Mesendoderm (in vitro differentiated cells): ENCODE results near the gene PITPNC1.
"Not testable (repeated sequence)": the region's sequence is repeated elsewhere in the genome, so short reads cannot be mapped to it uniquely, and the experiment has no call there.

Experiments
- DNase-seq: peaks from one replicate; pipeline ENCODE4 v3.0.0; 2013
- H2AK5ac ChIP-seq: 2 replicates; pipeline ENCODE4 v1.6.1; 2013; ENCODE audit warnings: low read length, inconsistent platforms
- H2BK120ac ChIP-seq: 2 replicates; pipeline ENCODE4 v1.6.1; 2013; ENCODE audit warnings: low read depth, mild to moderate bottlenecking, low read length, moderate library complexity, mixed read lengths
- H2BK15ac ChIP-seq: replicated peaks from 2 replicates; pipeline ENCODE4 v1.6.1; 2013; ENCODE audit warnings: low read depth, mild to moderate bottlenecking, moderate library complexity
- H2BK5ac ChIP-seq: 2 replicates; pipeline ENCODE4 v1.6.1; 2013; ENCODE audit warnings: low read length, inconsistent platforms
- H3K18ac ChIP-seq: 2 replicates; pipeline ENCODE4 v1.6.1; 2013; ENCODE audit warnings: mild to moderate bottlenecking, low read length, mixed read lengths
- H3K23ac ChIP-seq: one replicate; pipeline ENCODE4 v1.6.1; 2013; ENCODE audit warnings: low read length
- H3K27ac ChIP-seq: 2 replicates; pipeline ENCODE4 v1.5.1; 2013; ENCODE audit warnings: low read depth, mild to moderate bottlenecking, inconsistent platforms, low read length, moderate library complexity
- H3K27me3 ChIP-seq: 2 replicates; pipeline ENCODE4 v1.6.1; 2013; ENCODE audit warnings: low read length, control low read depth, mild to moderate bottlenecking, inconsistent platforms; ENCODE audit not compliant: insufficient read depth, poor library complexity
- H3K36me3 ChIP-seq: 2 replicates; pipeline ENCODE4 v1.6.1; 2013; ENCODE audit warnings: low read length, inconsistent platforms; ENCODE audit not compliant: control insufficient read depth, insufficient read depth
- H3K4ac ChIP-seq: one replicate; pipeline ENCODE4 v1.6.1; 2013; ENCODE audit warnings: low read depth, mild to moderate bottlenecking, low read length, moderate library complexity
- H3K4me1 ChIP-seq: 2 replicates; pipeline ENCODE4 v1.6.1; 2013; ENCODE audit warnings: low read depth, low read length, inconsistent platforms; ENCODE audit not compliant: control insufficient read depth
- H3K4me2 ChIP-seq: 2 replicates; pipeline ENCODE4 v1.6.1; 2013; ENCODE audit warnings: low read length
- H3K4me3 ChIP-seq: 2 replicates; pipeline ENCODE4 v1.5.1; 2013; ENCODE audit warnings: mild to moderate bottlenecking, low read length
- H3K56ac ChIP-seq: one replicate; pipeline ENCODE4 v1.6.1; 2013; ENCODE audit warnings: low read length
- H3K79me1 ChIP-seq: 2 replicates; pipeline ENCODE4 v1.6.1; 2013; ENCODE audit warnings: low read length, inconsistent platforms
- H3K79me2 ChIP-seq: 2 replicates; pipeline ENCODE4 v1.6.1; 2013; ENCODE audit warnings: mild to moderate bottlenecking, low read length; ENCODE audit not compliant: control insufficient read depth, insufficient read depth
- H3K9ac ChIP-seq: 2 replicates; pipeline ENCODE4 v1.6.1; 2013; ENCODE audit warnings: low read length, inconsistent platforms
- H4K5ac ChIP-seq: one replicate; pipeline ENCODE4 v1.6.1; 2013; ENCODE audit warnings: low read length
- H4K8ac ChIP-seq: one replicate; pipeline ENCODE4 v1.6.1; 2013; ENCODE audit warnings: low read depth, mild to moderate bottlenecking, control low read depth, low read length, moderate library complexity
- WGBS: extraction: QIAGEN DNeasy Blood & Tissue Kit; methylation state at CpG from one replicate; pipeline ENCODE4 v1.1.7; 2013; ENCODE audit warnings: low lambda C conversion rate, missing lambda C conversion rate; ENCODE audit not compliant: insufficient coverage; ENCODE audit errors: extremely low coverage; 5-methylcytosine and 5-hydroxymethylcytosine counted together

Gene PITPNC1

GRCh38 chr17:67336859-67337258 is 40.2 kb upstream of the PITPNC1 start:
- Histone ChIP-seq H4K8ac (no peak overlapping the region), H4K5ac (no peak overlapping the region), H3K27me3 (no peaks in the 10 kb centered on the region), H3K18ac (no peak overlapping the region), H3K4me2 (no peak overlapping the region), H3K79me2 (no peaks in the 10 kb centered on the region), H3K79me1 (no peaks in the 10 kb centered on the region), H2BK120ac (no peak overlapping the region), H3K23ac (no peak overlapping the region), H3K4ac (no peak overlapping the region), H3K27ac (no peak overlapping the region), H3K9ac (no peak overlapping the region), H2AK5ac (no peak overlapping the region), H3K36me3 (peaks cover 3% of the 10 kb centered on the region), H3K4me3 (no peak overlapping the region), H2BK15ac (no peak overlapping the region), H2BK5ac (no peak overlapping the region), H3K56ac (no peak overlapping the region), H3K4me1 (no peaks in the 10 kb centered on the region)
- no peak for DNase-seq
- no CpG with 5 or more reads among the region's 12 CpGs for WGBS

GRCh38 chr17:67338353-67338752 is 38.7 kb upstream of the PITPNC1 start:
- H4K8ac ChIP-seq, H2BK15ac ChIP-seq, H4K5ac ChIP-seq, H3K4ac ChIP-seq, H3K27me3 ChIP-seq, H2BK5ac ChIP-seq, H3K9ac ChIP-seq, H3K79me2 ChIP-seq, H3K23ac ChIP-seq, H3K56ac ChIP-seq, DNase-seq, H3K4me1 ChIP-seq, H2AK5ac ChIP-seq, H3K18ac ChIP-seq, H3K79me1 ChIP-seq, H3K36me3 ChIP-seq, H3K4me3 ChIP-seq, H3K27ac ChIP-seq, H2BK120ac ChIP-seq, H3K4me2 ChIP-seq: not testable (repeated sequence)
- no CpG with 5 or more reads among the region's 7 CpGs for WGBS

GRCh38 chr17:67343237-67343636 is 33.8 kb upstream of the PITPNC1 start:
- peaks cover 4% of the 10 kb centered on the region for H3K36me3 ChIP-seq
- no peak overlapping the region for H3K4ac ChIP-seq
- no peaks in the 10 kb centered on the region for H3K79me2 ChIP-seq
- H3K23ac ChIP-seq, result no peak overlapping the region
- no peak overlapping the region for H4K5ac ChIP-seq
- no peak overlapping the region for H3K9ac ChIP-seq
- no peak overlapping the region for H3K4me3 ChIP-seq
- no peak overlapping the region for H3K18ac ChIP-seq
- DNase-seq, result no peak
- H3K27ac ChIP-seq, result no peak overlapping the region
- no peak overlapping the region for H2BK120ac ChIP-seq
- no peak overlapping the region for H3K56ac ChIP-seq
- no peak overlapping the region for H4K8ac ChIP-seq
- H2BK15ac ChIP-seq, result no peak overlapping the region
- 100% methylated on average over 2 of the region's 5 CpGs for WGBS
- H3K79me1 ChIP-seq, result no peaks in the 10 kb centered on the region
- no peak overlapping the region for H2AK5ac ChIP-seq
- H2BK5ac ChIP-seq, result no peak overlapping the region
- no peaks in the 10 kb centered on the region for H3K27me3 ChIP-seq
- H3K4me2 ChIP-seq, result no peak overlapping the region
- H3K4me1 ChIP-seq, result no peaks in the 10 kb centered on the region

GRCh38 chr17:67347826-67348225 is 29.3 kb upstream of the PITPNC1 start:
- WGBS, result no CpG with 5 or more reads among the region's 3 CpGs
- no peak overlapping the region for H3K18ac ChIP-seq
- no peaks in the 10 kb centered on the region for H3K4me1 ChIP-seq
- DNase-seq, result no peak
- no peak overlapping the region for H3K27ac ChIP-seq
- H2BK5ac ChIP-seq, result no peak overlapping the region
- H3K23ac ChIP-seq, result no peak overlapping the region
- no peak overlapping the region for H2BK15ac ChIP-seq
- no peak overlapping the region for H3K9ac ChIP-seq
- no peak overlapping the region for H4K5ac ChIP-seq
- peaks cover 4% of the 10 kb centered on the region for H3K79me1 ChIP-seq
- H3K36me3 ChIP-seq, result peaks cover 7% of the 10 kb centered on the region
- no peaks in the 10 kb centered on the region for H3K27me3 ChIP-seq
- no peak overlapping the region for H3K4me3 ChIP-seq
- no peak overlapping the region for H3K4me2 ChIP-seq
- no peak overlapping the region for H2BK120ac ChIP-seq
- H4K8ac ChIP-seq, result no peak overlapping the region
- H2AK5ac ChIP-seq, result no peak overlapping the region
- no peak overlapping the region for H3K56ac ChIP-seq
- no peak overlapping the region for H3K4ac ChIP-seq
- no peaks in the 10 kb centered on the region for H3K79me2 ChIP-seq

GRCh38 chr17:67349420-67349819 is 27.7 kb upstream of the PITPNC1 start:
- Histone ChIP-seq H4K5ac (no peak overlapping the region), H3K27me3 (no peaks in the 10 kb centered on the region), H3K9ac (no peak overlapping the region), H2BK15ac (no peak overlapping the region), H3K56ac (no peak overlapping the region), H3K79me2 (no peaks in the 10 kb centered on the region), H3K36me3 (peaks cover 5% of the 10 kb centered on the region), H3K4me2 (no peak overlapping the region), H3K4me1 (no peaks in the 10 kb centered on the region), H2BK5ac (no peak overlapping the region), H2BK120ac (no peak overlapping the region), H2AK5ac (no peak overlapping the region), H3K79me1 (peaks cover 4% of the 10 kb centered on the region), H4K8ac (no peak overlapping the region), H3K4ac (no peak overlapping the region), H3K23ac (no peak overlapping the region), H3K18ac (no peak overlapping the region), H3K27ac (no peak overlapping the region), H3K4me3 (no peak overlapping the region)
- no peak for DNase-seq
- no CpG with 5 or more reads among the region's 1 CpG for WGBS

GRCh38 chr17:67353161-67353560 is 23.9 kb upstream of the PITPNC1 start:
- no peak overlapping the region for H2BK120ac ChIP-seq
- no peak overlapping the region for H3K4ac ChIP-seq
- no peaks in the 10 kb centered on the region for H3K27me3 ChIP-seq
- H3K4me2 ChIP-seq, result no peak overlapping the region
- H3K23ac ChIP-seq, result no peak overlapping the region
- peaks cover 4% of the 10 kb centered on the region for H3K79me1 ChIP-seq
- no peak overlapping the region for H4K8ac ChIP-seq
- H3K9ac ChIP-seq, result no peak overlapping the region
- no peak overlapping the region for H3K18ac ChIP-seq
- H3K79me2 ChIP-seq, result no peaks in the 10 kb centered on the region
- no peak for DNase-seq
- no peak overlapping the region for H4K5ac ChIP-seq
- H3K4me1 ChIP-seq, result no peaks in the 10 kb centered on the region
- no CpG with 5 or more reads among the region's 10 CpGs for WGBS
- no peak overlapping the region for H3K27ac ChIP-seq
- no peak overlapping the region for H3K56ac ChIP-seq
- peaks cover 5% of the 10 kb centered on the region for H3K36me3 ChIP-seq
- H3K4me3 ChIP-seq, result no peak overlapping the region
- H2BK15ac ChIP-seq, result no peak overlapping the region
- H2BK5ac ChIP-seq, result no peak overlapping the region
- no peak overlapping the region for H2AK5ac ChIP-seq
